ENCODE results near the gene ERCC4. TPM values are rescaled to one million over a fixed set of nuclear protein-coding genes. Genes with fewer than 3 reads are reported as not detected.

ERCC4 gene
- total RNA-seq, 6 experiments from 2014 or later = 14.6 to 18.8 (median 15.8) TPM

DNA sequence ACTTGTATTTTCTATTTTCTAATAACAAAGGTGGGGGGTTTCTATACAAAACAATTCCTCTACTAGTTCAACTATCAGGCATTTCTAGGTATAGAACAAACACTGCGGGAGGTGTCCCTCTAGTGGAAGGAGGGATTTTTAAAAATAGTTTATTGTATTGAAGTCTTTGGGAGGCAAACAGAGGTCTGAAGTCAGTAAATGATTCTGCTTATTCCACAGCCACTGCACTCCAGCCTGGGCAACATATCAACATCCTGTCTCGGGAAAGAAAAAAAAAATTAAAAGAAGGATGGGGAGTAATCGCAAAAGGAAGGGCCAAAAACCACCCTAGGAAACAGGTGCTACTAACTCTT is 648 bp upstream of the ERCC4 start:
- 0 out of 2 replicates have a peak, but pooled peaks cover 4% of the 10 kb centered on the region for H3K36me3 Mint-ChIP-seq (ENCODE audit: low read depth)
- H3K4me3 Mint-ChIP-seq = peak overlapping the region; percentile 97
- DNase-seq = peak; percentile 55
- no peaks in the 10 kb centered on the region for H3K9me3 Mint-ChIP-seq
- H3K27me3 Mint-ChIP-seq (ENCODE audit: insufficient read depth) = peaks cover 16% of the 10 kb centered on the region
- 0 out of 2 replicates have a peak overlapping the region, but pooled peaks have one; percentile 5 for H3K27ac Mint-ChIP-seq
- TF ChIP-seq, protein P1, sequence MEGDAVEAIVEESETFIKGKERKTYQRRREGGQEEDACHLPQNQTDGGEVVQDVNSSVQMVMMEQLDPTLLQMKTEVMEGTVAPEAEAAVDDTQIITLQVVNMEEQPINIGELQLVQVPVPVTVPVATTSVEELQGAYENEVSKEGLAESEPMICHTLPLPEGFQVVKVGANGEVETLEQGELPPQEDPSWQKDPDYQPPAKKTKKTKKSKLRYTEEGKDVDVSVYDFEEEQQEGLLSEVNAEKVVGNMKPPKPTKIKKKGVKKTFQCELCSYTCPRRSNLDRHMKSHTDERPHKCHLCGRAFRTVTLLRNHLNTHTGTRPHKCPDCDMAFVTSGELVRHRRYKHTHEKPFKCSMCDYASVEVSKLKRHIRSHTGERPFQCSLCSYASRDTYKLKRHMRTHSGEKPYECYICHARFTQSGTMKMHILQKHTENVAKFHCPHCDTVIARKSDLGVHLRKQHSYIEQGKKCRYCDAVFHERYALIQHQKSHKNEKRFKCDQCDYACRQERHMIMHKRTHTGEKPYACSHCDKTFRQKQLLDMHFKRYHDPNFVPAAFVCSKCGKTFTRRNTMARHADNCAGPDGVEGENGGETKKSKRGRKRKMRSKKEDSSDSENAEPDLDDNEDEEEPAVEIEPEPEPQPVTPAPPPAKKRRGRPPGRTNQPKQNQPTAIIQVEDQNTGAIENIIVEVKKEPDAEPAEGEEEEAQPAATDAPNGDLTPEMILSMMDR (IDR thresholded peaks at IDR 0.05) = no peak
- peaks cover 29% of the 10 kb centered on the region for H3K4me1 Mint-ChIP-seq (ENCODE audit: low read depth)

DNA sequence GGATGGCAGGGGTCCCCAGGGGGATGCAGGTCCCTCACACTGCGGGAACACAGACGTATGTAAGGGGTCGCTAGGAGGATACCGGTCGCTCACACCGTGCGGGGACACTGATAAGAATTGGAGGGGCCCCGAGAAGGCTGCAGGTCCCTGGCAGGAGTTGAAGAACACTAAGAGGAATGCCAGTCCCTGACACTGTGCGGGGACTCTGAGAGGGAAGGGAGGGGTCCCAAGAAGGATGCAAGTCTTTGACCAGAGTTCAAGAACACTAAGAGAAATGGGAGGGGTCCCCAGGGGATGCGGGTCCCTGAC is 510 bp downstream of the ERCC4 start:
- peaks cover 8% of the 10 kb centered on the region for H3K27me3 Mint-ChIP-seq (ENCODE audit: insufficient read depth)
- peaks cover 29% of the 10 kb centered on the region for H3K4me1 Mint-ChIP-seq (ENCODE audit: low read depth)
- H3K9me3 Mint-ChIP-seq = no peaks in the 10 kb centered on the region
- H3K36me3 Mint-ChIP-seq (ENCODE audit: low read depth) = peaks cover 4% of the 10 kb centered on the region; the same call in 1 of the 2 replicates
- H3K4me3 Mint-ChIP-seq = peak overlapping the region; percentile 97
- no peak for DNase-seq
- peak overlapping the region; percentile 92 for H3K27ac Mint-ChIP-seq
- TF ChIP-seq, protein P1 (IDR thresholded peaks at IDR 0.05) = no peak

DNA sequence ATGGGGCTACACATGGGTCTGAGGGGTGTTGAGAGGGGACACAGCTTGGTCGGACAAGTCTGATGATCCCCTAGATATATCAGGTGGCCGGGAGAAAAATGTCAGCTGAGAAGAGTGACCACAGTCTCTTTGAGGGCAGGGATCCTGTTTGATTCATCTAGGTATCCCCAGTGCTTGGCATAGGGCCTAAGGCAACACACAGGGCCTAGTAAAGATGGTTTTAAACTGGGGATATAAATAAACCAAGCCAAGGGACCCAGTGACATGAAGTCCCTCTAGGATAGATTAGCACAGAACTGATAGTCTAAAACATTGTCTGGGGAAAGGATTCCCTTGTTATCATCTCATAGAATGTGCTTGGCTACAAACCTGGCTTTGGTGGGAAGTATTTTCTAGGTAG is 1.4 kb downstream of the ERCC4 start:
- Mint-ChIP-seq H3K27me3 (ENCODE audit: insufficient read depth) (peaks cover 8% of the 10 kb centered on the region), H3K36me3 (ENCODE audit: low read depth) (peaks cover 10% of the 10 kb centered on the region; the same call in 1 of the 2 replicates), H3K4me3 (peak overlapping the region; percentile 97), H3K4me1 (ENCODE audit: low read depth) (peaks cover 36% of the 10 kb centered on the region), H3K27ac (peak overlapping the region; percentile 92), H3K9me3 (no peaks in the 10 kb centered on the region)
- TF ChIP-seq, protein P1 (IDR thresholded peaks at IDR 0.05) = no peak
- DNase-seq = no peak

DNA sequence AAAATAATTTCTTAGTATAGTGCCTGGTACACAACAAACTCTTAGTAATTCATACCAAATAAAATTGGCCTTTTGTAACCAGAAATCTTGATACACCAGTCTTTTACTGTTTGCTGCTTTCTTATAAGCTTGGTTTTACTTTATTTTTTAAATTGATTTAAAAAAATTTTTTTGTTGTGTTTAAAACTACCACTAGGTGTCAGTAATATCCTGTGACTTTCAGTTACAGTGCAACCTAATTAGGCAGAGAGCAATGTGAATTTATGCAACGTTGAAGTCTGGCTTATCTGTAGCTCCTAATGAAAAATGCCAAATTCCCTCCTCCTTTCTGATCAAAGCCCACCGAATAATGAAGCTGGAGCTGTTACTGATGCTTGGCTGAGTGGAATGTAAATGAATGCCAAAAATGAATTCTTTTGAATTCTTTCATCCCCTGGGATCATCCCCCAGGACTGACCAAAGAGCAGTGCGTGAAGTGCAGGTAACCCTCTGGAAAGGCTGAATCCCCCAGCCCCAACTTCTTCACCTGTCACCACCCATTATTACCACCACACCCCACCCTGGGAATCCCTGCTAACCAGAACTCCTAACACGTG is 3.8 kb downstream of the ERCC4 start:
- peak; percentile 51 for DNase-seq

GRCh38 chr16:13926464-13926863 is 6.5 kb downstream of the ERCC4 start:
- no peaks in the 10 kb centered on the region for H3K9me3 Mint-ChIP-seq
- no peak overlapping the region for H3K27ac Mint-ChIP-seq
- TF ChIP-seq, protein P1 (IDR thresholded peaks at IDR 0.05) = no peak
- DNase-seq = no peak
- H3K4me3 Mint-ChIP-seq = no peak overlapping the region
- H3K27me3 Mint-ChIP-seq (ENCODE audit: insufficient read depth) = no peaks in the 10 kb centered on the region
- peaks cover 10% of the 10 kb centered on the region; the same call in 1 of the 2 replicates for H3K36me3 Mint-ChIP-seq (ENCODE audit: low read depth)
- H3K4me1 Mint-ChIP-seq (ENCODE audit: low read depth) = peaks cover 21% of the 10 kb centered on the region

More for the DNA sequence above, 3.8 kb downstream of the ERCC4 start:
- no peak overlapping the region; the same call in 1 of the 2 replicates for H3K27ac Mint-ChIP-seq
- H3K36me3 Mint-ChIP-seq (ENCODE audit: low read depth) = peaks cover 10% of the 10 kb centered on the region; the same call in 1 of the 2 replicates
- H3K27me3 Mint-ChIP-seq (ENCODE audit: insufficient read depth) = no peaks in the 10 kb centered on the region
- H3K4me1 Mint-ChIP-seq (ENCODE audit: low read depth) = peaks cover 39% of the 10 kb centered on the region
- H3K4me3 Mint-ChIP-seq = no peak overlapping the region
- no peaks in the 10 kb centered on the region for H3K9me3 Mint-ChIP-seq
- TF ChIP-seq, protein P1 (IDR thresholded peaks at IDR 0.05) = peak; percentile 90
